ENCODE measurements around the gene MEMO1. TPM values are rescaled to one million over a fixed set of nuclear protein-coding genes. Genes with fewer than 3 reads are reported as not detected.
"Not testable (repeated sequence)": the region's sequence is repeated elsewhere in the genome, so short reads cannot be mapped to it uniquely, and the experiment has no call there.

The MEMO1 gene
- total RNA-seq, 1 donor from 2014 or later, result 52.3 TPM

- H3K4me1 Mint-ChIP-seq (ENCODE audit: low read depth); H3K27me3 Mint-ChIP-seq; H3K27ac Mint-ChIP-seq; DNase-seq (ENCODE audit: low spot score, unreplicated experiment); H3K4me3 Mint-ChIP-seq (ENCODE audit: low read depth): not testable (repeated sequence)
- Mint-ChIP-seq H3K9me3 (ENCODE audit: low read depth) (peaks cover 26% of the 10 kb centered on the region), H3K36me3 (ENCODE audit: insufficient read depth) (peaks cover 49% of the 10 kb centered on the region)
Measured at GRCh38 chr2:31897340-31897739, 113.5 kb downstream of the MEMO1 start.

GRCh38 chr2:31896293-31896692, 114.5 kb downstream of the MEMO1 start:
- H3K36me3 Mint-ChIP-seq (ENCODE audit: insufficient read depth), result peaks cover 46% of the 10 kb centered on the region
- no peaks in the 10 kb centered on the region for H3K27me3 Mint-ChIP-seq
- H3K4me1 Mint-ChIP-seq (ENCODE audit: low read depth), result no peaks in the 10 kb centered on the region
- H3K4me3 Mint-ChIP-seq (ENCODE audit: low read depth), result no peak overlapping the region
- DNase-seq (ENCODE audit: low spot score, unreplicated experiment), result no peak
- TF ChIP-seq CTCF (IDR thresholded peaks at IDR 0.05; ENCODE audit: unreplicated experiment), result no peak
- peaks cover 26% of the 10 kb centered on the region for H3K9me3 Mint-ChIP-seq (ENCODE audit: low read depth)
- H3K27ac Mint-ChIP-seq, result no peak overlapping the region

- H3K9me3 Mint-ChIP-seq (ENCODE audit: low read depth), result peaks cover 23% of the 10 kb centered on the region
- no peaks in the 10 kb centered on the region for H3K4me1 Mint-ChIP-seq (ENCODE audit: low read depth)
- H3K36me3 Mint-ChIP-seq (ENCODE audit: insufficient read depth), result peaks cover 34% of the 10 kb centered on the region
- TF ChIP-seq CTCF (IDR thresholded peaks at IDR 0.05; ENCODE audit: unreplicated experiment), result no peak
- H3K27me3 Mint-ChIP-seq, result no peaks in the 10 kb centered on the region
- no peak overlapping the region for H3K4me3 Mint-ChIP-seq (ENCODE audit: low read depth)
- H3K27ac Mint-ChIP-seq, result no peak overlapping the region
- no peak for DNase-seq (ENCODE audit: low spot score, unreplicated experiment)
Measured at GRCh38 chr2:31894656-31895055, 116.2 kb downstream of the MEMO1 start.

- no peak for TF ChIP-seq CTCF (IDR thresholded peaks at IDR 0.05; ENCODE audit: unreplicated experiment)
- Mint-ChIP-seq H3K9me3 (ENCODE audit: low read depth) (peaks cover 10% of the 10 kb centered on the region), H3K4me1 (ENCODE audit: low read depth) (no peaks in the 10 kb centered on the region), H3K36me3 (ENCODE audit: insufficient read depth) (peaks cover 21% of the 10 kb centered on the region), H3K27me3 (no peaks in the 10 kb centered on the region), H3K27ac (no peak overlapping the region), H3K4me3 (ENCODE audit: low read depth) (no peak overlapping the region)
- no peak for DNase-seq (ENCODE audit: low spot score, unreplicated experiment)
Measured at GRCh38 chr2:31893094-31893493, 117.7 kb downstream of the MEMO1 start.

- no peak for TF ChIP-seq CTCF (IDR thresholded peaks at IDR 0.05; ENCODE audit: unreplicated experiment)
- Mint-ChIP-seq H3K36me3 (ENCODE audit: insufficient read depth) (no peaks in the 10 kb centered on the region), H3K9me3 (ENCODE audit: low read depth) (no peaks in the 10 kb centered on the region), H3K4me1 (ENCODE audit: low read depth) (no peaks in the 10 kb centered on the region), H3K27ac (no peak overlapping the region), H3K4me3 (ENCODE audit: low read depth) (no peak overlapping the region), H3K27me3 (no peaks in the 10 kb centered on the region)
- no peak for DNase-seq (ENCODE audit: low spot score, unreplicated experiment)
Measured at GRCh38 chr2:31889044-31889443, 121.8 kb downstream of the MEMO1 start.

GRCh38 chr2:31888550-31888949, 122.3 kb downstream of the MEMO1 start:
- Mint-ChIP-seq H3K27ac (no peak overlapping the region), H3K4me3 (ENCODE audit: low read depth) (no peak overlapping the region), H3K9me3 (ENCODE audit: low read depth) (no peaks in the 10 kb centered on the region), H3K36me3 (ENCODE audit: insufficient read depth) (no peaks in the 10 kb centered on the region), H3K4me1 (ENCODE audit: low read depth) (no peaks in the 10 kb centered on the region), H3K27me3 (no peaks in the 10 kb centered on the region)
- no peak for DNase-seq (ENCODE audit: low spot score, unreplicated experiment)
- no peak for TF ChIP-seq CTCF (IDR thresholded peaks at IDR 0.05; ENCODE audit: unreplicated experiment)
